Measurements from ENCODE around the gene N4BP2L2. TPM values are rescaled to one million over a fixed set of nuclear protein-coding genes. Genes with fewer than 3 reads are reported as not detected.

Gene N4BP2L2
- total and polyA plus RNA-seq, 2 of the 4 experiments (the other 2 are of a cell fraction): 28.7 to 34.6 TPM

GRCh38 chr13:32586080-32586900, 47.7 kb upstream of the N4BP2L2 start, which contains the start of gene PDS5B (continued):
- no peak for TF ChIP-seq RCOR1 (IDR thresholded peaks at IDR 0.05; ENCODE audit: insufficient replicate concordance, low read length)
- peak; percentile 74 for TF ChIP-seq SMC3 (IDR thresholded peaks at IDR 0.05; ENCODE audit: low read depth, low read length)

GRCh38 chr13:32585550-32586079, 47.0 kb upstream of the N4BP2L2 start:
- Histone ChIP-seq H2AK5ac (ENCODE audit: low read depth, low read length) (no peak overlapping the region), H3K23ac (ENCODE audit: low read depth, low read length) (0 out of 2 replicates have a peak overlapping the region, but pooled peaks have one; percentile 1), H3K27ac (ENCODE audit: insufficient read depth, low read length) (no peak overlapping the region), H2AK9ac (replicated peaks; ENCODE audit: low read depth, low read length, poor library complexity) (no peak overlapping the region), H3K4me3 (ENCODE audit: insufficient read depth, low read depth, low read length) (peak overlapping the region; percentile 65), H2AFZ (replicated peaks; ENCODE audit: low read length, poor library complexity) (peak overlapping the region; percentile 90), H2BK5ac (ENCODE audit: low read depth, low read length, poor library complexity, severe bottlenecking) (peak overlapping the region; percentile 29), H4K91ac (ENCODE audit: insufficient read depth, low read depth, low read length) (no peak overlapping the region), H2BK120ac (ENCODE audit: low read depth, low read length) (no peak overlapping the region), H3K4ac (ENCODE audit: low read depth, low read length) (peak overlapping the region; percentile 19; the same call in 1 of the 2 replicates), H3K9ac (ENCODE audit: low read depth, low read length) (peak overlapping the region; percentile 64; the same call in 1 of the 2 replicates), H3K36me3 (ENCODE audit: control insufficient read depth, insufficient read depth, low read length) (no peaks in the 10 kb centered on the region), H3K27me3 (ENCODE audit: control insufficient read depth, insufficient read depth, low read length) (no peaks in the 10 kb centered on the region), H3K56ac (ENCODE audit: extremely low read depth, insufficient read depth, low read length) (peak overlapping the region; percentile 54), H2BK15ac (ENCODE audit: low read depth, low read length) (no peak overlapping the region), H4K5ac (ENCODE audit: low read depth, low read length) (peak overlapping the region; percentile 44; the same call in 1 of the 2 replicates), H3K9me1 (ENCODE audit: insufficient read depth, low read length) (no peaks in the 10 kb centered on the region), H4K8ac (ENCODE audit: low read depth in 2 of 2, low read length in 2 of 2) (peak overlapping the region; percentile 25 to 67; a peak in 3 of 4 replicates), H3K9me3 (ENCODE audit: control insufficient read depth, insufficient read depth, low read length) (no peaks in the 10 kb centered on the region), H4K20me1 (ENCODE audit: insufficient read depth, low read length) (peaks cover 13% of the 10 kb centered on the region), H3K4me2 (ENCODE audit: low read depth, low read length) (peak overlapping the region; percentile 83), H3K79me1 (ENCODE audit: low read depth in 1 of 2, low read length in 2 of 2) (peaks cover 0 to 16% of the 10 kb centered on the region in 2 experiments; a peak in 2 of 4 replicates), H3K14ac (replicated peaks; ENCODE audit: low read depth, low read length) (peak overlapping the region; percentile 53; the same call in 1 of the 2 replicates), H2BK20ac (ENCODE audit: low read depth, low read length) (no peak overlapping the region), H3K18ac (ENCODE audit: low read depth, low read length) (peak overlapping the region; percentile 13; the same call in 1 of the 2 replicates), H3K4me1 (ENCODE audit: control insufficient read depth, insufficient read depth, low read length) (peaks cover 6% of the 10 kb centered on the region)
- in situ Hi-C loops (cut with MboI; ENCODE audit: low sequenced_read_pairs) (loop anchor here (10.0 to 25.0 kb wide), 2 partner anchors 959 to 1127 kb away; no protein-coding TSS in a partner anchor), dilution Hi-C loops (cut with HindIII; ENCODE audit: low sequenced_read_pairs, unreplicated experiment) (no loop called here), intact Hi-C loops (cut with micrococcal nuclease) (loop anchor here (1.0 to 10.0 kb wide), 6 partner anchors 54 to 957 kb away; no protein-coding TSS in a partner anchor)
- CTCF ChIA-PET: interaction anchor here (0.6 to 1.1 kb wide), 12 partner anchors 37 to 955 kb away, joined by 3 to 11 read pairs (median 4); no protein-coding TSS in a partner anchor
- ATAC-seq (ENCODE audit: low read depth): no peak
- no TSS peak for BruUV-seq (replicated peaks)
- POLR2A ChIA-PET (ENCODE audit: unreplicated experiment): interaction anchor here (1.0 kb wide), 1 partner anchor 957 kb away, joined by 6 read pairs; no protein-coding TSS in a partner anchor
- WGBS, 2 experiments (ENCODE audit: extremely low coverage in 2 of 2, insufficient read length in 1 of 2): no CpG with 5 or more reads among the region's 8 CpGs
- no peak for TF ChIP-seq NFE2L2 (IDR thresholded peaks at IDR 0.05; ENCODE audit: low read depth, low read length)
- TF ChIP-seq FOS (IDR thresholded peaks at IDR 0.05; ENCODE audit: low read depth, low read length): no peak
- DNase-seq: no peak

Data from IMR-90 (cell line).